Stimulated activated CD4-positive, alpha-beta T cell treated with anti-CD3 and anti-CD28 coated beads, Interleukin-2, amount 100 ng/mL, for 48 hours (primary cell): ENCODE data around the gene ESPNL.
A peak's percentile ranks its signal among the peaks of the same experiment; 100 is the strongest.

Source experiments
- DNase-seq, 2 donors: peaks; one replicate each; pipeline ENCODE4 v3.0.0-alpha.2; 2020

Gene ESPNL

GRCh38 chr2:238130696-238131628 is 30.8 kb downstream of the ESPNL start:
- DNase-seq = no peak

- DNase-seq = no peak
Measured at GRCh38 chr2:238131761-238132462, 31.8 kb downstream of the ESPNL start.

GRCh38 chr2:238132463-238133450 is 32.6 kb downstream of the ESPNL start:
- no peak for DNase-seq

DNA sequence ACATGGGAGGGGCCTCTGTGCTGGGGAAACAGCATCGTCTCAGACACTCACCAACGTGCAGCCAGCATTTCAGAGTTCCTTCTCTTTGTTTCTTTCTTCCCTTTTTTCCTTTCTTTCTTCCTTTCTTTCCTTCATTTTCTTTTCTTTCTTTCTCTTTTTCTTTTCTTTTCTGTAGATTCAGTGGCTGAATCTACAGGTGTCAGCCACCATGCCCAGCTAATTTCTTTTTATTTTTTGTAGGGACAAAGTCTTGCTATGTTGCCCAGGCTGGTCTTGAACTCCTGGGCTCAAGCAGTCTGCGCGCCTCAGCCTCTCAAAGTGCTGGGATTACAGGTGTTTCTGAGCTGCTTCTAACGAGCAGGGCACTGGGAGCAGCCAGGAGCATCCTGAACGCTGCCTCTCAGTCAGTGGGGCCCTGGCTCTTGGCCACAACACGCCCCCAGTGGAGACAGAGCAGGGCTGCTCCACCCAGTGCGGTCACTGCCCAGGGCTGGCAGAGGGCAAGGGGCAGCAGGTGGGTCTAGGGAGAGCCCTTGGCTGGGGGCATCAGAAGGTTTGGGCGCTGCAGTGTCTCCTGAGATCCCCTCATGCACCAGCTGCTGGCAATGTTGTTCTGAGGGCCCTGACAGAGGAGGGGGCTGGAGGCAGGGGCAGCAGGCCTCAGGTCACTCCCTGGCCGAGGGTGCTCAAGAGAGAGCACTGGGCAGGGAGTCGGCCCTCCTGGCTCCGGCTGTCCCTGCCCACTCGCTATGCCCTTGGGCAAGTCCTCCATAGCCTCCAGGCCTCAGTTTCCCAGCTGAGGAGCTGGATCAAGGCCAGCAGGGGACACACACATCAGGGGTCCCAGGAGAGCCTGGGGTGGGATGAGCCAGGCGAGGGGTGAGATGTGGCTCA is 33.6 kb downstream of the ESPNL start:
- no peak for DNase-seq

DNA sequence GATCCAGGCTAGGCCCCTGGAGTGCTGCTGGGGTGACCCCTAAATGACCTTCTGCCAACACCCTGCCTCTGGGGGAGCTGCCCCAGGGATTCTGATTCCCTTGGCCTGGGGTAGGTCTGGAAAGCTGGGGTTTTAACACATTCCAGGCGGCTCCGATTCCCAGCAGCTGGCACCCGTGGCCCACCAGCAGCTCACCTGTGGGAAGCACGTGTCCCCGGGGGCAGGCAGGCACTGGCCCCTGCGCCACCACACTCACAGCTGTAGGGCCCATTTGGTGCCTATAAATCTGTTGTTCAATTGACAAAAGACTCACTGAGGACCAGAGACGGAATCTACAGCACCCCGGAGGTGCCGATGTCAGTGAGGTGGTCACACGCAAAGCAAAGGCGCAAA is 34.2 kb downstream of the ESPNL start:
- DNase-seq = no peak

DNA sequence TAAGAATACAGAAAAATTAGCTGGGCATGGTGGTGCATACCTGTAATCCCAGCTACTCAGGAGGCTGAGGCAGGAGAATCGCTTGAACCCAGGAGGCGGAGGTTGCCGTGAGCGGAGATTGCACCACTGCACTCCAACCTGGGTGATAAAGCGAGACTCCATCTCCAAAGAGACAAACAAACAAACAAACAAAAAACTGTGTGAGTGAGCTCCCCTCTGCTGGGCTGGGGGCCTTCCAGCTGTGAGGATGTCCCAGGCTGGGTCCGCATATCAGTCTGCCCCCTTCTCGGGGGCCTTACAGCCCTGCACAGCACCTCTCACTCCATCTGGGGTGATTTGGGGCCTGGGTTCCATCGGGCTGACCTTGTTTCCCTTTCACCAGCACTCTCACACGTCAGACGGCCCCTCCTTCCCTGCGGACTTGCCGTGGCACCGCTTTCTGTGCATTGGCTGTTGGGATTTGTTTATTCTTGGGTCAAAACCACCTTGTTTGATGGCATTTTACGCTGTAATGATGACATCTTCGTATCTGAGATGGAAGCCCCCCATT is 35.5 kb downstream of the ESPNL start:
- no peak for DNase-seq

DNA sequence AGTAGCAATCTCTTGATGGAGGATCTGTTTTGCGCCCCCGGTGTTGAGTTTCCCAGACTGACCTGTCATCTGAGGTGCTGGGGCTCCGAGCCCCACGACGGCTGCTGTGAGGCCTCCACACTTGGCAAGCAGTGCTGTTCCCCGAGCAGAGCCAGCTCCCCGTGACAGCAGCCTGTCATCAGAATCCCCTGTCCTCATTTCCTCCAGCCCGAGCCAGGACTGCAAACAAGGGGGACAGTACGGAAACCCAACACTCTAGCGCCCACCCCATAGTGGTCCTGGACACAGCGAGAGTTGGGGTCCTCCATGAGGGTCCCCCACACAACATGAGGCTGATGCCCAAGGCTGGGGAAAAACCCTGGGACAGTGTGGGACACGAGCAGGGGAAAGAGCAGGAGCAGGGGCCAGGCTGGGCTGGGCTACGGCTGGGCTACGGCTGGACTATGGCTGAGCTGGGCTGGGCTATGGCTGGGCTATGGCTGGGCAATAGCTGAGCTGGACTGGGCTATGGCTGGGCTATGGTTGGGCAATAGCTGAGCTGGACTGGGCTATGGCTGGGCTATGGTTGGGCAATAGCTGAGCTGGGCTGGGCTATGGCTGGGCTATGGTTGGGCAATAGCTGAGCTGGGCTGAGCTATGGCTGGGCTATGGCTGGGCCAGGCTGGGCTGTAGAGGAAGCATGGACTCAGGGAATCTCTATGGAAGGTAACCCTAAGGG is 36.8 kb downstream of the ESPNL start:
- no peak for DNase-seq

DNA sequence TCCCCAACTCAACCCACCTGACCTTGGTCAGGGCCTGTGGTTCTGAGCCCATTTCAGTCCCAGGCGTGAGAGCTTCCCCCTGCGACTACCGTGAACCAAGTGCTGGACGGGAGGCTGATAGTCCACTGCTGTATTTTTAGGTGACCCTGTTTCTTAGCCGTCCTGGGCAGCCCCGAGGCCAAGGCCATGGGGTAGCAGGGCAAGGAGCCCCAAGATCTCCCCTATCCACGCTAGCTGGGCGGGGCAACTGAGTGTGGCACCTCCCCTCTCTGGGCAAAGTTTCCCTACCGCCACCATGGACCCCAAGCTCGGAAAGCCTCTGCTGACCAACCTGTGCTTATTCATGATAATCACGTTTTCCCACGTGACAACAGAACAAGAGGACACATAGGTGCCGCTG is 37.7 kb downstream of the ESPNL start:
- no peak for DNase-seq

- no peak for DNase-seq
Measured at GRCh38 chr2:238138331-238139195, 38.4 kb downstream of the ESPNL start, which contains the start of gene KLHL30. Gene KLHL30 (plus strand): TSS chr2:238138668. CDS start chr2:238140755, 2,087 bp downstream.

DNA sequence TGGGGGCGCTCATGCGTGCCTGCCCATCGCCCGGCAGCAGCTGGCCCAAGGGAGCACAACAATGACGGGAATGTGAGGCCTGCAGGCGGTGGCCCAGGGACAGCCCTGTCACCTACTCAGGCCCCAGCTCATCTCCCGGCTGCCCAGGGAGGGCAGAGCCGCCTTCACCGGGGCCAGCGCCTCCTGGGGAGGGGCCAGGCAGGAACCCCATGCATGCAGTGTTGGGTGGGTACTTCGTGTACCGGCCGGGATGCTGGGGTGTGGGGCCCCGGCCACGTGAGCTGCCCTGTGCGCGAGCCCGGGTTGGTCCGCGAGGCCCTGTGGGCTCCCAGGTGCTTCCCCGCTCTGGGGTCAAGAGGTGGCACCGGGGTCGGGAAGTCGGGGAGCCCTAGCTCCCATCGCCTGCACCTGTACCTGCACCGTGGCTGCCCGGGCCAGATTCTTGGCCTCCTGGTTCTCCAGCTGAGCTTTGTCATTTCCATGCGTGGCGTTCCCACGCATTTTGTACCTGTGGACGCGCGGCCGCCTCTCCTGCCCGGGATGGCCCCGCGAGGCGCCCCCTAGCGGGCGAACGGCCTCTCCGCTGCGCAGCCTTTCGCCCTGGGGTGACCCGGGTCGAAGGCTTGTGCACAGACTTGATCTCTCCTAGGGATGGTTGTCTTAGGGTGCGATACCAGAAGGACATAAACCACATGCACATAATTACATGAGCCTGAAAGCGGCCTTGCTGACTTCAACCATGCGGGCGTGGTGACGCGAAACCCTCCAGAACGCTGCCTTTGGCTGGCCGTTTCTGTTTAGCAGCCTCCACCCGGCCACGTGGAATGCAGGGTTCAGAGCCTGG is 39.3 kb downstream of the ESPNL start:
- DNase-seq = peak; percentile 25 to 54

DNA sequence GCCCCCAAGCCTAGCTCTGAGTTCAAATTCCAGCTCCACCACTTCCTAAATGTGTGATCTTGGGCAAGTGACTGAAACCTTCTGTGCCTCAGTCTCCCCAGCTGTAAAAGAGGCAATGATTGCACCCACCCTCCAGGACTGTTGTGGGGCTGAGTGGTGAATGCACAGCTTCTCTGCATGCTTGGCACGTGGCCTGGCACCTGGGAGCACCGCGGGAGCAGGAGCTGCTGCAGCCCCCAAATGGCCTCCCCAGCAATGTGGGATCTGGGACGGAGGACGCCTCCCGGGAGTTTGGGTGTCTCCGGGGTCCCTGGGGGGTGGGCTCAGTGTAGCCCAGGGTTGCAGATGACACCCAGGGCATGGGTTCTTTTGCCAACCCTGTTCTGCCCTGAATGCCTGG is 39.9 kb downstream of the ESPNL start:
- no peak for DNase-seq

GRCh38 chr2:238140721-238141540 is 40.8 kb downstream of the ESPNL start:
- DNase-seq = no peak

DNA sequence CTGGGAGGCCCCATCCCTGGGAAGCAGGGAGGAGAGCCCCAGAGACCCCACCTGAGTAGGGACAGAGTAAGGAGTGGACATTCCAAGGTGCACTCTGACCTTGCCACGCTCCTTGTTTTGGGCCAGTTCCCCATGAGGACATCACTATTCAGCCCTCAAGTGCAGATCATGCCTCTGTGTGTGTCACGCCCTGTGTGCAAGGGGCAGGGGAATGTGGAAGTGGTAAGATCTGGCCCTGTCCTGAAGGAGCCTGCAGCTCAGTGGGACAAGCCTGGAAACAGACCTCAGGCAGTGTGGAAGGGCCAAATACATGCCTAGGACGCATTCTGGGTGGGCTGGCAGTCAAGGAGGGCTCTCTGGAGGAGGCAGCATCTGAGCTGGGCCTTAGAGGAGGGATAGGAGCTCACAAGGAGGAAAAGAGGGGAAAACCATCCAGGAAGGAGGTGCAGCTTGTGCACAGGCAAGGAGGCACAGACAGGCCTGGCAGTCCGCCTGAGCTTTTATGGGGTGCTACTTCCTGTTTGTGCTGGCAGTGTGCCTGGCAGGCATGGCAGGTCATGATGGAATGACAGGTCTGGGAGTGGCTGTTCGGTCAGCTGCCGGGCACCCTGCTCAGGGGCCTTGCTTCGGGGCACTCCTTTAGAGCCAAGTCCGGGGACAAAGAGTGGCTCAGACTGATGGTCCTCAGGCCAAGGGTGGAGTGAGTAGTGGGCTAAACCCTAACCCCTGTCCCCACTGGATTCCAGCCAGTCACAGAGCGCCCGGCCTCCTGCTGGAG is 41.6 kb downstream of the ESPNL start:
- DNase-seq = no peak

DNA sequence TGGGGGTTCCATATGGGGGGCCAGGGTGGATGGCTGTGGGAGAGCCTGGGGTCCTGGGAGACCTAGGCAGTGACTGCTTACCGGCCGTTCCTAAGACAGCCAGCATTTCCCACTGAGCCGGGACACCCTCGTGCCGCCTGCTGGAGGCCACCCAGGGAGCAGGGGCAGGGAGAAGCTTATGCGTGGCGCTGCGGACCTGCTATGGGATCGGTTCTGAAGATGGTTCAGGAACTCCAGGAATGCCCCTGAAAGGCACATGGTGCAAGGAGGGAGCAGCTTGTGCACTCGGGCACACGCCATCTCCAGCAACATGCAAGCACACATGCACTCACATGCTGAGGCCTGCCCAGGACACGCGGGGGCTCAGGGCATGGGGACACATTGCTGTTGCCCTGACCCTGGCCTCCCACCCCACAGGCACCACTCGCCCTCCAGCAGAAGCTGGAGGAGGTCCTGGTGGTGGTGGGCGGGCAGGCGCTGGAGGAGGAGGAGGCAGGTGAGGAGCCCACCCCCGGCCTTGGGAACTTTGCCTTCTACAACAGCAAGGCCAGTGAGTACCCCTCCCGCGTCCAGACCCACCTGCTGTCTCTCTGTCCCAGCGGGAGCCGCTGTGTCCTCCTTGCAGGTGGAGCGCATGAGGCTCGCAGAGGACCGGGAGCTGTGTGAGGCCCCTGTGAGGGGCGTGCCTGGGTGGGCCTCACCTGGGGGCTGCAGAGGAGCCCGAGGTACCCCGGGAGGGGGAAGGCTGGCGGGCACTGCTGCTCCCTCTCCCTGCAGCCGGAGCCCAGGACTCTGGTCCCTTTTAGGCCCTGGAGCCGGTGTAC is 42.5 kb downstream of the ESPNL start:
- no peak for DNase-seq

DNA sequence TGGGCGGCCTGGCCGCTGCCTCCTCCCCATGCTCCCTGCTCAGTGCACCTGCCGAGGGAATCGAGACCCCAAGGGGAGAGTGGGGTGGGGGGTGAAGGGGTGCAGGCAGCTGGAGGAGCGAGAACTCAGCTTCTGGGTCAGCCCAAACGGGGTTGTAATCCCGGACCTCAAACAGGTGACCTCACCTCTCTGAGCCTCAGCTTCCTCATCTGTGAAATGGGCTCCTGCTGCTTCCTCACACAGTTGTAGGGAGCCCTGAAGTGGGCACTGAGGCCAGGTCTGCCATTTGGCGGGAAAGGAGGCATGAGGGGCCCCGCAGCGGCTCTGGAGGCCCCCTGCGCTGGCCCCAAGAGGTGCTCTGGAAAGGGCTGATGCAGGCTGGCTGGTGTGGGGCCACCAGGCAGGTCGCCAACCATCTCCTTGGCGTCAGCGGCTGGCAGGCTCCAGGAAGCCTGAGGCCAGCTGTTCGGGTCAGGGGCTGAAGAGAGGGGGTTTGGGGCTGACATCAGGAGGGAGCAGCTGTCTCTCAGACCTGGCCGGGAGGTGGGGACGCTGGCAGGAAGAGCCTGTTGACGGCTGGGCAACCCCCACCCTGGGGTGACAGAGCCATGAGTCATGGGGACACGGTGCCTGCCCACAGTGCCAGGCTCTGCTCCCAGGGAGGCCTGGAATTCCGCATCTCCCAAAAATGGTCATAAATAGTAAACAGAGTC is 43.3 kb downstream of the ESPNL start:
- no peak for DNase-seq
